Stromal cell of bone marrow (primary cell): ENCODE results near the gene SYNE2.
"Not testable (repeated sequence)": the region's sequence is repeated elsewhere in the genome, so short reads cannot be mapped to it uniquely, and the experiment has no call there.

Source experiments
- DNase-seq: peaks from one replicate; pipeline ENCODE4 v3.0.0-alpha.2; 2012; ENCODE audit warnings: low read depth

Gene SYNE2

DNA sequence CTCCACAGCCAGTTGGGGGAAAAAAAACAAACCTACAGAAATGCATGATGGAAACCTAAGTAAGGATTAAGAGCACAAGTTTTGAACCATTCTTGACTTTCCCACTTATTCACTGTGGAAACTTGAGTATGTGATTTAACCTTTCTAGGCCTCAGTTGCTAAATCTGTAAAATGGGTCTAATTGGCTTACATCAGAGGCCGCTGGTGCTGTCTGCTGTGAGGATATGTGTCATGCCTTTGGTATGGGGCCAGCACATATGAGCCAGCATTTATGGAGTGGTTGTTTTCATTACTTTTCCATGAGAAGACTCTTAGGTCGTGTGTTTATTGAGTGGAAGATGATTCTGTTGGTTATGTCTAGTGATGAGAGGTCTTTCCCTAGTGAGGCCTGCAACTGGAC is 339.0 kb downstream of the SYNE2 start:
- DNase-seq = peak; percentile 59

DNA sequence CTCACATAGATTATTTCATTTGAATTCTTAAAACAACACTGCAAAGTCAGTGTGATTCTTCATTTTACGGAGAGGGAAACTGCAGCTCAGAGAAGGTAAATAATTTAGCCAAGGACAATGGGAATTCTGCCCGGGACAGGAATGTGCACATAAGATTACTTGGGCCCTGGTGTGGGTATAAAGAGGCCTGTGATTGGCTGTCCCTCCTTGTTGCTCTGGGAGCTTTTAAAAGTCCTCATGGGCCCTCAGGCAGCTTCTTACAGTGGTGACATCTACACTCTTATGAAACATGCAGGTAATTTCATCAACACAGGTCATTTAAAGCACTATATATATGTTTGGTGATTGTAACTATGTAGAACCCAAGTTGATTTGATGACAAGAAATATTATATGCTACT is 341.0 kb downstream of the SYNE2 start:
- DNase-seq = no peak

DNA sequence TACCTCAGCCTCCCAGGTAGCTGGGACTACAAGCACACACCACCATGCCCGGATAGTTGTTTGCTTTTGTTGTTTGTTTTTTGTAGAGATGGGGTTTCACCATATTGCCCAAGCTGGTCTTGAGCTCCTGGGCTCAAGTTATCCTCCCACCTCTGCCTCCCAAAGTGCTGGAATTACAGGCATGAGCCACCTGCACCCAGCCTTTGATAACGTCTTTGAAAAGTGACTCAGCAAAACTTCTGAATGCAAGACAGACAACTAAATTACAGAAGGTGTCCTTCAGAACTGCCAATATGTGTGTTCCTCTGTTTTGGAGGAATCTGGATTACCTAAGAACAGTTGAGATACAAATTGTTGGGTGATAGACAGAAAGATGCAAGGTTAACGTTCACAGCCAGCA is 341.6 kb downstream of the SYNE2 start:
- DNase-seq = no peak

DNA sequence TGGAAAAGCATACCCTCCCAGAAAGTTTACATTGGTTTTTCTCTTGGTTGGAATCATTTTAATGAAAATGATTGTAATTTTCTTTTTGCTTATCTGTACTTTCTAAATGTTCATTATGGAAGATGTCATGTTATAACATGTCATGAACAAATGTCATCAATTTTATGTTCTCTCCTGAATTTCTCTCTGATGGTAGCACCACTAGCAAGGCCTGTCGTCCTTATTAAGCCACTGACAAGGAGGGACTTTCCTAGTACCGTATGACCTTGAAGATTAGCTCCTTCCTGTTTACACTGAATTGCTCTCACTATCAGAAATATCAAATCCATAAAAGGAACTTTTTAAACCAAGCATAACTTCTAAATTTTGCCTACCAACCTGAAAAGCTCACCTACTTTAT is 342.4 kb downstream of the SYNE2 start:
- DNase-seq = no peak

DNA sequence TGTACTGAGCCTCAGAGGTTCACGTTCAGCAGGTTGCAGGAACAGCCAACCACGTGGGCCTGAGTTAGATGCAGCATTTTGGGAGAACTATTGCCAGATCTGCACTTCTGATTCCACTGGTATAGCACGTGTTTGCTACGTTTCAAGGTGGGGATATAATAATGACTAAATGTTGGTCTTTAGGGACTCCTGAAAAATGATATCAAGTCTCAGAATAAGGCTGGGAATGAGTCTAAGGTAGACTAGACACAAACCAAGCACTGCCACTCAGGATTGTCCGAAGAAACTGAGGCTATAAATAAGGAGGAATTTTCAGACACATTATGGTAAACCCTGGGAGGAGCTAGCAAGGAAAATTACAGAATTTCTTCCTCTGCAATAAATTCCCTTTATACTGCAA is 343.3 kb downstream of the SYNE2 start:
- DNase-seq = no peak

DNA sequence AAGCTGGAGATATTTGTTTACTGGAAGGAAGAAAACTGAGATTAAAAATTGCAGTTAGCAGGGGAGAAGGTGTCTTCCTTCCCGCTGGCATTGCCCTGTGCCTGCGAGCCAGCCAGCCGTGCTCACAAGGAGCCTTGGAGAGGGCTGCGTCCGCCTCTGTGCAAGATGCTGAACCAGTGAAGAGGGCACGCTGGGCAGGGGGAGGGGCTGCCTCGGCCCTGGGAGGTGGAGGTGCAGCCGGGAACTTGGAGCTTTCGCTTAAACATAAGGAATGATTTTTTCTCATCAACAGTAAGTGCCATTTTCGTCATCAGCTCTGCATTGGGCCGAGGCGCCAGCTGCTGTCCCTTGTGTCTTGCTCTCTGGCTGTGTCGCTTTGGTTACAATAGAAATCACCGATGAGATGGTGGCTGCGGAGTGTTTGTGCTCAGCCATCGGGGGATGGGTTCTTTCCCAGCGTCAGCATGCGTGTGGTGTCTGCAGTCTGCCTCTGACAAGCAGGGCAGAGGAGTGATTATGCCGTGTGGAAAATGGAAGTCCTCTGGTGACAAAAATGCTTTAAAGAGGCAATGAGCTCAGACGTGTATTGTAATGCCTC is 344.1 kb downstream of the SYNE2 start:
- peak; percentile 13 for DNase-seq

DNA sequence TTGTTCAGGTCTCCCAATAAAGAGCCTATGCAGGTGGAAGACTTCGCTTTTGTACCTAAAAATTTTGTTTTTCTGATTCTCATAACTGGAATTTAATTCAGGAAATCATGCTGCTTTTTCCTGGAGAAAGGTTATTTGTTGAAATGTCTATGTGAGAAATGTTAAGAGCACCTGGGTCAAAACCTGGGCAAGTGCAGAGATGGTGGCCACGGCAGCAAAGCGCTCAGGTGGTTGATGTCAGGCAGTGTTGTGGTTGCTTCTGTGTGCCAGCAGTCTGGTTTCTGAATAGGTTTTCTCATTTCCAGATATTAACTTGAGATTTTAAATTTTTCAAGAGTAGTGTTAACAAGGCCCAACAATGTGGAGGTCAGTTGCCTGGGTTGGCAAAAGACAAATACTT is 345.2 kb downstream of the SYNE2 start:
- no peak for DNase-seq

DNA sequence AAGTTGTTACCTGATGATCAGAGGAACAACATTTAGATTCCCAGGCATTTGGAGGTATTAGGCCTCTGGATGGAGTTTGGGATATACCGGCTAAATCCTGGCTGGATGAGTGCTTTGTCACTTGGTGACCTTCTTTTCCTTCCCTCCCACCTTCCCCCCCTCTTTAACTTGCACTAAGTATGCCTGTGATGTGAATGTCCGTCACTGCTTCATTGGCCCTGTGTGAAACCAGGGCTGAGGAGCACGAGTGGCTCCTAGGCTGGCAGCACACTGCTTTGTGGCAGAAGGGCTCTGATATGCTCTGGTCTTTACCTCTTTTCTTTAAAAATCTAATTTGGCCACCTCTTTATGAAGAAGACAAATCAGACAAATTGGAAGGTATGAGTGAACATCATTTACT is 345.7 kb downstream of the SYNE2 start:
- no peak for DNase-seq

DNA sequence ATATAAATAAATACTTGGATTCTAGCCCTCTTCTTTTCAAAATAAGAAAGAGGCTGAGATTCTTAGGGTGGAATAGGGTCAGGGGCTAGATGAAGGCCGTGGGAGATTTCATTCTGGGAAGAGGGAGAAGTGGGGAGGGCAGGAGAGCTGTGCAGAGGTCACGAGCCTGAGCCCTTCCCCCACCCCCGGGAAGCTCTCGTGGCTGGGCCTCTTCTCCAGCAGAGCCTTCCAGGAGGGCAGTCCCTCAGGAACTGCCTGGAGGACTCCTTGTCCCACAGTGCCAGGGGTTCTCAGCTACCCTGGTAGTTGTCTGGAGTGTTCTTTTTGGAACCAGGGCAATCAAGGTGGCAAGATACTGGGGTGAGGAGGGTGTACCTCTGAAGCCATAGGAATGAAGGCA is 347.4 kb downstream of the SYNE2 start:
- DNase-seq = no peak

DNA sequence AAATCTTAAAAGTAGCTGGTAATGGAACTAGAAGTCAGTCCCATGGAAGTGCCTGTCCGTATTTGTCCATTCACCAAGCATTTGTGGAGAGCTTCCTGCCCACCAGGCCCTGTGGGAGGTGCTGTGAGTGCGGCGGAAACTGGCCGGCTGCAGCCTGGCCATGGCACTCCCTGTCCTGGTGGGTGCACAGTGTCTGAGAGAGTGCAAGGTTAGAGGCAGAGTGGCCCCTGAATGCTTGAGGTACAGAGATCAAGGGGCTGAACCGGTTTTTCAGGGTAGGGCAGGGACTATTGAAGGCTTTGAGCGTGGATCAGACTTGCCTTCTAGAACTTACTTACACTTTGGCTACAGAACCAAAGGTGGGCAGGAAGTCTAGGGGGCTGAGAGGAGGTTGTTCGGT is 348.5 kb downstream of the SYNE2 start:
- no peak for DNase-seq

DNA sequence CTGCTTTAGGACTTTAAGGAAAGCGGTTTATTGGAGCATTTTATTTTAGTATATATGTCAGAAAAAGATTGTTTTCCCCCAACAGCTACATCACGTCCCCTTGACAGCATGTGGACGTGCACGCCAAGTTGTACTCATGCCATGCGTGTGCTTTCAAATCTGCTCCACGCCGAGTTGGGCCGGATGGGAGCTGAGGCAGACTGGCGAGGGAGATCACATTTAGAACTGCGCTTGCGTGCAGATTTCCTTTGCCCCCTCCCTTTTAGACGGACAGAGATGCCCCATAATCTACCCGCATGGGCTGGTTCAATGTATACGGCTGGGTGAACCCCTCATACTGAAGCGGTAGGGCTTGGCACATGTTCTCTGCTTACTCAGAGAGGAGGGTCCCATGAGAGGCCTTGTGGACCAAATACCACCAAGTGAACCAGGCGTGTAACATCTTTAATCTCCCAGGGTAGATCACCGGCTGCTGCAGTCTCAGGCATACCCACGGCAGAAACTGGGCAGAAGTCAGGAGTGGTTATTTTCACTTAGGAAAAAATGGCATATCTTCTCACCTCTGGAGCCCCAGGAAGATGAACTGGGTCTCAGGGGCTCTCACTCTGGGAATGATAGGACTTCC is 349.2 kb downstream of the SYNE2 start:
- DNase-seq = no peak

DNA sequence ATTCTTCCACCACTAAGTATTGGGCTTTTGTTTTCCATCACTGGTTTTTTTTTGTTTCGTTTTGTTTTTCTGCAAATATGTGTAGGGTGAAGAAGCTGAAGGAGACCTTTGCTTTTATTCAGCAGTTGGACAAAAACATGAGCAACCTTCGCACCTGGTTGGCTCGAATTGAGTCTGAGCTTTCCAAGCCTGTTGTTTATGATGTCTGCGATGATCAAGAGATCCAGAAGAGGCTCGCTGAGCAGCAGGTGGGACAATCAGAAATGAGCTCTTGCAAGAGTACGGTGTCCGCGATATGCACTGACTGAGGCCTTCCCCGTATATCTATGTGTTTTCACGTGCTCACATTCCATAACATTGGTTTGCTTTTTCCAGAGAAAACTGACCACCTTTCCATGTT is 349.9 kb downstream of the SYNE2 start:
- no peak for DNase-seq

DNA sequence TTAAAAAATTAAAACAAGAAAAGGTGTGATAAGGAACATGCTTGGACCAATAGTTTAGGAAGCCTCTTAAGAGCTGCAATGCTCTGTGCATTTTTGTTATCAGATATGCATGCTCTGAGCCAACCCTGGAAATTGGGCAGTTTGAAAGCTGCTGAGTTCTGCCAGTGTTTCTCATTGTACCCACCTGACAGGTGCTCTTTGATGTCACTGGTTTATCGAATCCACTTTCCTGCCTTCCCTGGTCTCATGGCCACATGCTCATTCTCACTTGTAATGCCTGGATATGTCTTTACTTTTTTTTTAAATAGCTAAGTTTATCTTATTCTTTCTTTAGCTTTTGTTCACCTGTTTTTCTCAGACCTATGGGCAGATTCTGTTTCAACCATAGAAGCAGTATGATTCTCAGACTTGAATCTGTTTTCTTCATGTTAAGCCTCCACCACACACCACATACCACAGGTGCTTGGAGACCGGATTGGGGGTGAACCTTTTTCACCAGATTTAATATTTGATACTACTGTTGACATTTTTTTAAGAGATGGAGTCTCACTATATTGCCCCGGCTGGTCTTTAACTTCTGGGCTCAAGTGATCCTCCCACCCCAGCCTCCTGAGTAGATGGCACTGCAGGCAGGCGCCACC is 350.7 kb downstream of the SYNE2 start:
- no peak for DNase-seq

DNA sequence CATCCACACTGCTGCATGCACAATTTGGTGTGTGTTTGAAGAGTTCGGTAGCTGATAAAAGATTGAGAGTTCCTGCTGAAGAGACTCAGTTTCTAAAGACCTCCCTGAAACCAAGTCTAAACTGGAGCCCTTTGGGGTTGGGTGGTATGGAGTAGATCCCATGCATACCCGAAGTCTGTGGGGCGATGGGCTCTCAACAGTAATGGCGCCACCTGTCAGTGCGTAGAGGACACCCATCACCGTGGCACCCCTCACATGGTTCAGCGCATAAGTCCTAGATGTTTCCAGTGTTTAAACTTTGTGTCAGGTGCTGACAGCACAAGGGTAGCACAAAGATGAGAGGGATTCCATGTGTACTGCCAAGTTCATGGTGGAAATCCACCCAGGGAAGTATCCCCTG is 355.5 kb downstream of the SYNE2 start:
- DNase-seq = no peak

DNA sequence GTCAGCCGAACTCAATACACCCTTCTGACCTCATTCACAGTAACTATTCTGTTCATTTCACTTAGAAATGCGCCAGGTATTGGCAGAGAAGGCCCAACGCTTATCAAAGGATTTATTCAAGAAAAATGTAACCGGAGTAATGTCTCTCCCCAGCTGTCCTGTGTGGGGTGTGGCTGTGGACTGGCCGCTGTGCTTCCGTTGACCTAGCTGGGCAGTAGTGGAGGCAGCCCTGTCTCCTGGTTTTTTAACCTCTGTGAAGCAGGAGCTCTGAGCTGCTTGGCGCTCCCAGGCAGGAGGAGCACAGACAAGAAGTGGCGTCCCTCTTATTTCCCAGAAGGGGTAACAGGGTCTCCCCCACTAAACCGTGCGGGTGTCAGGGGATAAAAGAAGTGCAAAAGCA is 356.2 kb downstream of the SYNE2 start:
- DNase-seq = no peak

DNA sequence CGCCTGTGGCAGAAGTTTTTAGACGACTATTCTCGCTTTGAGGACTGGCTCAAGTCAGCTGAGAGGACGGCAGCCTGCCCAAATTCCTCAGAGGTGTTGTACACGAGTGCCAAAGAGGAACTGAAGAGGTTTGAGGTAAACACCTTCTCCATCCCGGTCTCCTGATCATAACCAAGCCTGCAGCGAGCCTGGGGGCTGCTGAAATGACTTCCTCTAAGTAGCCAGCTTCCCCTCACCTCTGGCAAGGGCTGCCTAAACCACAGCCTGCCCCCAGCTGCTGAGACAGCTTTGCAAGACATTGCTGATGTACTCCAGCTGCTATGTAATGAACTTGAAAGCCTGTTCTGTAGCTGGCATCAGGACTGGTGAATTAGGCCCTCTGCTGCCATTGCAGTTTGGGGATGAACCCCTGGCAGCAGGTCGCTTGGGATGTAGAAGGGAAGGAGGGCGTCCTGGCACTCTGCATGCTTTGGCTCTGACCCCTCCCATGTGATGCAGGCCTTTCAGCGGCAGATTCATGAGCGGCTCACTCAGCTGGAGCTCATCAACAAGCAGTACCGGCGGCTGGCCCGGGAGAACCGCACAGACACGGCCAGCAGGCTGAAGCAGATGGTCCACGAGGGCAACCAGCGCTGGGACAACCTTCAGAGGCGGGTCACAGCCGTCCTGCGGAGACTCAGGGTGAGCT is 356.8 kb downstream of the SYNE2 start:
- no peak for DNase-seq

DNA sequence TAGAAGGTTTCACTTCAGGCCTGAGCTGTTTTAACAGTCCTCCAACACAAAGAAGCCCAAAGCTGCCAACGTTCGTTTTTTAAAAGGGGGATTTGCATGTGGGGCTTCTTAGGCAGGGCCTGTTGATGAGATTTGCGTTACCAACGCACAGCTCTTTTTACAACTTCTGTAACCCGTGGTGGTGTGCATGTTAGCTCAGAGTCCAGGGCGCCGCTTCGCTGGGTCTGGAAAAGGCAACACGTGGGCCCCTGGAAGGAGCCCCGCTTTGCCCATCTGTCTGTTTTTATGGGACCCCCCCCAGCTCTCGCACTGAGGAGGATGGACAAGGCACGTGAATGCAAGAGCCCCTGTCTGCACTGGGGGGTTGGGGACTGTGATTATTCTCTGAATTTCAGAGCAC is 357.4 kb downstream of the SYNE2 start:
- DNase-seq = no peak

DNA sequence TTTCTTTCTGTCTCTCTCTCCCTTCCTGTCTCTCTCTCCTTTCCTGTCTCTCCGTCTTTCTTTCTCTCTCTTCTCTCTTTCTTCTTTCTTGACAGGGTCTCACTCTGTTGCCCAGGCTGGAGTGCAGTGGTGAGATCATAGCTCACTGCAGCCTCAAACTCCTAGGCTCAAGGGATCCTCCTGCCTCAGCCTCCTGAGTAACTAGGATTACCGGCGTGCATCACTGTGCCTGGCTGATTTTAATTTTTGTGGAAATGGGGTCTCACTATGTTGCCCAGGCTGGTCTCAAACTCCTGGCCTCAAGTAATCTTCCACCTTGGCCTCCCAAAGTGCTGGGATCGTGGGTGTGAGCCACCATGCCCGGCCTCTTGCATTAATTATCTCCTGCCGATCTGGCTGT is 358.1 kb downstream of the SYNE2 start:
- not testable (repeated sequence) for DNase-seq

DNA sequence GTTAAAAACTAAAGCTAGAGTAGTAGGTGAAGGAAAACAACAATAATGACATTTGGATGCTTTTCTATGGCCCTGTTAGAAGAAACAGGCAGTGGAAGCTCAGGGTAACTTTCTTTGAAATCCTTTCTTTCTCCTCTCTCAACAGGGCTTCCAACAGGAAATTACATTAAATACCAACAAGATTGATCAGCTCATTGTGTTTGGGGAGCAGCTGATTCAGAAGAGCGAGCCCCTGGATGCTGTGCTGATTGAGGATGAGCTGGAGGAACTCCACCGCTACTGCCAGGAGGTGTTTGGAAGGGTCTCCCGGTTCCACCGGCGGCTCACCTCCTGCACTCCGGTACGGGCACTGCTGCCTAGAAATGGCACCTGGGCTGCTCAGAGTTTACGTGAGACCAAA is 359.9 kb downstream of the SYNE2 start:
- DNase-seq = no peak

DNA sequence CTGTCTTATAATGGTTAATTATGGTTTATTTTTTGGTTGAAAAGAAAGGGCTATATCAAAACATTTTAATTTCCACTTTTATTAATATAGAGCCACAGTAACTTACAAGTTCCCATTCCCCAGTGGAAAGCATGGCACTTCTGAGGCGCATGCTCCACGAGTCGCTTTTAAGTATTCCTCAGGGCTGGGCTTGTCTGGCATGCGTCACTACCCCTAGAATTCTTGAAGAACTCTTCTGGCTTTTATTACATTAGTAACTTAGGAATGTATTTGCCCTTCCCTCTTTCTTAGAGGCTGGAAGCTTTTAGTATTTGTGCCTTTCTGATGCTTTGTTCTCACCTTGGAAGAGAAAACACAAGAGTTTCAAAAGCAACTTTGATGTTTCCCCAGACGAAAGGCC is 360.3 kb downstream of the SYNE2 start:
- no peak for DNase-seq

DNA sequence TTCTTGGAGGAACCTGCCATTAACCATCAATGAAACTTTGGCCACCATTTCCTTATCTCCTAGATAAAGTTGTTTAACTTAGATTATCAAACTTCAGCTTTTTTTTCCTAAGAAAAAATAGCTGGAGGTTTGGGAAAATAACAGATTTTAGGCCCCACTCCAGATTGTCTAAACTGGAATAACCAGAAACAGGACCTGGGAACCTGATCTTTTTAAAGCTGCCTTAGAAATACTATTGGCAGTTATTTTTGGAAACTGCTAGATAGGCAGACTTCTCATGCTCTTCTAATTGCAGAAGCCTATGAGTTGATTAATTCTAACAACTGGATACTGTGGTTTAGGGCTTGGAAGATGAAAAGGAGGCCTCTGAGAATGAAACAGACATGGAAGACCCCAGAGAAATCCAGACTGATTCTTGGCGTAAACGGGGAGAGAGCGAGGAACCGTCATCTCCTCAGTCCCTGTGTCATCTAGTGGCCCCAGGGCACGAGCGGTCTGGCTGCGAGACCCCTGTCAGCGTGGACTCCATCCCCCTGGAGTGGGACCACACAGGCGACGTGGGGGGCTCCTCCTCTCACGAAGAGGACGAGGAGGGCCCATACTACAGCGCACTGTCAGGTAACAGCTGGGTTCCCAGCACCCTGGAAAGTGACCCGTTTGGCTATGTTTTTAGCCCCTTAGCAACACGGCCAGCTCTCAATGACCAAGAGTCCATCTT is 361.2 kb downstream of the SYNE2 start:
- DNase-seq = no peak

DNA sequence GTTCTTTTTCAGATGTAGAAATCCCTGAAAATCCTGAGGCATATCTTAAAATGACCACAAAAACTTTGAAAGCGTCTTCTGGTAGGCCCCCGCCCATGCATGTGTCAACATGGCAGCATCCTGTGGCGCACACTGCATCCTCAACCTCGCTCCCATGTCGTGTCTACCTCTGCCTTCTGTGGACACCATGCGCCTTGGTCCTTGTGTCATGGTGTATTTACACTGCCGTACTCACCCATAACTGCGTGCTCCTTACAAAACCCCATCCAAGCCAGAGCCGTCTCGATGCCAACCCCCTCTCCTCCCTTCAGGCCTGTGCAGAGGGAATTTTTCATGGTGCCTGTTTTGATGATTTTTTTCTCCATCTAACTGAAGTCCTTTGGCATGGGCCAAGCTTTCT is 362.5 kb downstream of the SYNE2 start:
- no peak for DNase-seq

DNA sequence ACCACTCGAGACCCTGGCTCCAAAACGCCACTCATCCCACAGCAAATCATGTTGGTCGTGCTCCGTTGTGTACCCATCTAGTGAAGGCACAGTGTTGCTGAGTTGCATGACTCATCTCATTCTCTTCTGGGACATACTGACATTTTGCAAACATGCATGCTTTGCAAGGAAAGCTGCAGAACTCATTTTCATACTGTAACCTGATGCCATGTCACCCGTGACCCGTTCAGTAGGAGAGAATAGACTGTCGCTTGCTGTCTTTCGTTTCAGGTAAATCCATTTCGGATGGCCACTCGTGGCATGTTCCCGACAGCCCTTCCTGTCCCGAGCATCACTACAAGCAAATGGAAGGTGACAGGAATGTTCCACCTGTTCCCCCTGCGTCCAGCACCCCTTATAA is 363.2 kb downstream of the SYNE2 start:
- no peak for DNase-seq
